WTC11 (cell line): ENCODE data around the gene AMN.

ENCODE experiments used
- CBFB ChIP-seq: sonication (generic); formaldehyde crosslinking; IDR thresholded peaks from 2 replicates; pipeline ENCODE4 v1.8.1; 2022; ENCODE audit warnings: mild to moderate bottlenecking, low read depth, missing genetic modification reagents
- CTCF ChIP-seq: fragments of 200-600 bp; IDR thresholded peaks from 2 replicates; pipeline ENCODE4 v1.8.0; 2022; ENCODE audit warnings: antibody characterized with exemption
- JUN ChIP-seq: sonication (generic); formaldehyde crosslinking; IDR thresholded peaks from 2 replicates; pipeline ENCODE4 v1.8.0; 2023; ENCODE audit warnings: mild to moderate bottlenecking, missing genetic modification reagents
- TCF7 ChIP-seq: sonication (generic); formaldehyde crosslinking; IDR thresholded peaks from 2 replicates; pipeline ENCODE4 v1.8.0; 2022; ENCODE audit warnings: mild to moderate bottlenecking, low read depth, missing genetic modification reagents, moderate library complexity
- ZNF232 ChIP-seq: sonication (generic); formaldehyde crosslinking; IDR thresholded peaks from 2 replicates; pipeline ENCODE4 v1.8.0; 2022; ENCODE audit warnings: mild to moderate bottlenecking, missing genetic modification reagents
- ZNF512 ChIP-seq: sonication (generic); formaldehyde crosslinking; IDR thresholded peaks from 2 replicates; pipeline ENCODE4 v1.8.1; 2022; ENCODE audit warnings: missing genetic modification reagents, borderline replicate concordance
- TF ChIP-seq, protein P1 (sequence below): sonication (generic); formaldehyde crosslinking; IDR thresholded peaks from 2 replicates; pipeline ENCODE4 v1.8.1; 2023; ENCODE audit warnings: mild to moderate bottlenecking, missing genetic modification reagents, borderline replicate concordance

DNA sequence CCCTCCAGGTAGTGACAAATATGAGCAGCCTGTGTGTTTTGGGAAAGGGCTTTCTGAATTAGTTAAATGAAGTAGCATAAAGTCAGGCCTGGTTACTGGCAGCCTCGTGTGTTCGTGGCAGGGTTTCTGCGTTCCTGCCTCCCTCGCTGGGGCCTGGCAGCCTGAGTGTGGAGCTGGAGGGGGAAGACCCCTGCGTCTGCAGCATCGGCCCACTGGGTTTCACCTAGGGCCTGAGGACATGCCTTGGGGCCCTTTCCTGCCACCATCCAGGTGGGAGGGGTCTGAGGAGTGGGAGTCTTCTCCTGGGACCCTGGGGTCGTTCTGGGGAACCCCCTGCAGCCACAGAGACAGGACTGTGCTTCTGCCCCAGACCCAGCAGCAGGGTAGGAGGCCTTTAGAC is 20.4 kb upstream of the AMN start:
- TF ChIP-seq CBFB = no peak
- TF ChIP-seq TCF7 (CRISPR knock-in tag) = no peak
- TF ChIP-seq CTCF = no peak
- TF ChIP-seq, protein P1, sequence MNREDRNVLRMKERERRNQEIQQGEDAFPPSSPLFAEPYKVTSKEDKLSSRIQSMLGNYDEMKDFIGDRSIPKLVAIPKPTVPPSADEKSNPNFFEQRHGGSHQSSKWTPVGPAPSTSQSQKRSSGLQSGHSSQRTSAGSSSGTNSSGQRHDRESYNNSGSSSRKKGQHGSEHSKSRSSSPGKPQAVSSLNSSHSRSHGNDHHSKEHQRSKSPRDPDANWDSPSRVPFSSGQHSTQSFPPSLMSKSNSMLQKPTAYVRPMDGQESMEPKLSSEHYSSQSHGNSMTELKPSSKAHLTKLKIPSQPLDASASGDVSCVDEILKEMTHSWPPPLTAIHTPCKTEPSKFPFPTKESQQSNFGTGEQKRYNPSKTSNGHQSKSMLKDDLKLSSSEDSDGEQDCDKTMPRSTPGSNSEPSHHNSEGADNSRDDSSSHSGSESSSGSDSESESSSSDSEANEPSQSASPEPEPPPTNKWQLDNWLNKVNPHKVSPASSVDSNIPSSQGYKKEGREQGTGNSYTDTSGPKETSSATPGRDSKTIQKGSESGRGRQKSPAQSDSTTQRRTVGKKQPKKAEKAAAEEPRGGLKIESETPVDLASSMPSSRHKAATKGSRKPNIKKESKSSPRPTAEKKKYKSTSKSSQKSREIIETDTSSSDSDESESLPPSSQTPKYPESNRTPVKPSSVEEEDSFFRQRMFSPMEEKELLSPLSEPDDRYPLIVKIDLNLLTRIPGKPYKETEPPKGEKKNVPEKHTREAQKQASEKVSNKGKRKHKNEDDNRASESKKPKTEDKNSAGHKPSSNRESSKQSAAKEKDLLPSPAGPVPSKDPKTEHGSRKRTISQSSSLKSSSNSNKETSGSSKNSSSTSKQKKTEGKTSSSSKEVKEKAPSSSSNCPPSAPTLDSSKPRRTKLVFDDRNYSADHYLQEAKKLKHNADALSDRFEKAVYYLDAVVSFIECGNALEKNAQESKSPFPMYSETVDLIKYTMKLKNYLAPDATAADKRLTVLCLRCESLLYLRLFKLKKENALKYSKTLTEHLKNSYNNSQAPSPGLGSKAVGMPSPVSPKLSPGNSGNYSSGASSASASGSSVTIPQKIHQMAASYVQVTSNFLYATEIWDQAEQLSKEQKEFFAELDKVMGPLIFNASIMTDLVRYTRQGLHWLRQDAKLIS = no peak
- no peak for TF ChIP-seq JUN (CRISPR knock-in tag)
- no peak for TF ChIP-seq ZNF232
- TF ChIP-seq ZNF512 (CRISPR knock-in tag) = no peak
